D341Med (cell line): ENCODE results near the gene U2AF1L4.
"Not testable (repeated sequence)": the region's sequence is repeated elsewhere in the genome, so short reads cannot be mapped to it uniquely, and the experiment has no call there.

Experiments used
- DNase-seq: peaks from one replicate; pipeline ENCODE4 v3.0.0; 2012; ENCODE audit warnings: low spot score

Gene U2AF1L4

GRCh38 chr19:35725216-35725861 lies 19.9 kb downstream of the U2AF1L4 start:
- no peak for DNase-seq

GRCh38 chr19:35724560-35724959 lies 20.7 kb downstream of the U2AF1L4 start:
- DNase-seq: no peak

- DNase-seq: not testable (repeated sequence)
Measured at GRCh38 chr19:35724132-35724531, 21.1 kb downstream of the U2AF1L4 start.

GRCh38 chr19:35723671-35724070 lies 21.5 kb downstream of the U2AF1L4 start:
- DNase-seq: no peak

GRCh38 chr19:35722897-35723296 lies 22.3 kb downstream of the U2AF1L4 start:
- no peak for DNase-seq

- no peak for DNase-seq
Measured at GRCh38 chr19:35722461-35722860, 22.8 kb downstream of the U2AF1L4 start.

GRCh38 chr19:35721374-35721773 lies 23.8 kb downstream of the U2AF1L4 start:
- no peak for DNase-seq

- DNase-seq: no peak
Measured at GRCh38 chr19:35720648-35721047, 24.6 kb downstream of the U2AF1L4 start.

GRCh38 chr19:35720163-35720524 lies 25.1 kb downstream of the U2AF1L4 start:
- DNase-seq: no peak

- no peak for DNase-seq
Measured at GRCh38 chr19:35719402-35720162, 25.6 kb downstream of the U2AF1L4 start.

- peak; percentile 64 for DNase-seq
Measured at GRCh38 chr19:35718345-35719041, 26.7 kb downstream of the U2AF1L4 start.

GRCh38 chr19:35717665-35718344 lies 27.4 kb downstream of the U2AF1L4 start, which contains the start of gene KMT2B:
KMT2B (plus strand) TSS chr19:35718003; CDS start chr19:35718019, 16 bp downstream.
- DNase-seq: peak; percentile 99

- peak; percentile 85 for DNase-seq
Measured at GRCh38 chr19:35716801-35717664, 28.2 kb downstream of the U2AF1L4 start.

- no peak for DNase-seq
Measured at GRCh38 chr19:35715981-35716800, 29.0 kb downstream of the U2AF1L4 start.

- no peak for DNase-seq
Measured at GRCh38 chr19:35715355-35715809, 29.8 kb downstream of the U2AF1L4 start.

GRCh38 chr19:35714601-35715354 lies 30.4 kb downstream of the U2AF1L4 start:
- DNase-seq: no peak

- DNase-seq: no peak
Measured at GRCh38 chr19:35713904-35714495, 31.2 kb downstream of the U2AF1L4 start.

- no peak for DNase-seq
Measured at GRCh38 chr19:35713506-35713850, 31.7 kb downstream of the U2AF1L4 start.
